Hematopoietic multipotent progenitor cell treated with erythropoietin and hydrocortisone succinate and interleukin-3 and kit ligand, for 8 days (in vitro differentiated cells): Measurements from ENCODE around the gene POLR2L.
A peak's percentile ranks its signal among the peaks of the same experiment; 100 is the strongest.

ENCODE experiments used
- DNase-seq: peaks from one replicate; pipeline ENCODE4 v3.0.0-alpha.2; 2015

POLR2L gene

GRCh38 chr11:868394-868793 is 26.1 kb upstream of the POLR2L start:
- DNase-seq: no peak

GRCh38 chr11:867856-868358 is 25.6 kb upstream of the POLR2L start:
- no peak for DNase-seq

GRCh38 chr11:866481-866880 is 24.2 kb upstream of the POLR2L start:
- no peak for DNase-seq

- no peak for DNase-seq
Observed at GRCh38 chr11:865462-866430, 23.4 kb upstream of the POLR2L start.

- DNase-seq: no peak
Observed at GRCh38 chr11:864898-865297, 22.6 kb upstream of the POLR2L start.

- DNase-seq: no peak
Observed at GRCh38 chr11:863910-864827, 21.8 kb upstream of the POLR2L start.

GRCh38 chr11:863023-863909 is 20.9 kb upstream of the POLR2L start:
- no peak for DNase-seq

- no peak for DNase-seq
Observed at GRCh38 chr11:862696-863022, 20.3 kb upstream of the POLR2L start.

GRCh38 chr11:862081-862661 is 19.8 kb upstream of the POLR2L start:
- peak; percentile 89 for DNase-seq

- DNase-seq: no peak
Observed at GRCh38 chr11:861105-861479, 18.8 kb upstream of the POLR2L start.

GRCh38 chr11:860234-861104 is 18.1 kb upstream of the POLR2L start:
- DNase-seq: peak; percentile 45

- DNase-seq: peak; percentile 95
Observed at GRCh38 chr11:859394-860131, 17.2 kb upstream of the POLR2L start.

GRCh38 chr11:858762-859339 is 16.5 kb upstream of the POLR2L start:
- DNase-seq: no peak

GRCh38 chr11:858053-858761 is 15.9 kb upstream of the POLR2L start:
- DNase-seq: no peak

GRCh38 chr11:856397-856796 is 14.1 kb upstream of the POLR2L start:
- no peak for DNase-seq

GRCh38 chr11:855796-856195 is 13.5 kb upstream of the POLR2L start:
- no peak for DNase-seq

- no peak for DNase-seq
Observed at GRCh38 chr11:855330-855674, 13.0 kb upstream of the POLR2L start.

- no peak for DNase-seq
Observed at GRCh38 chr11:854601-855329, 12.4 kb upstream of the POLR2L start.
